RCC 7860 (cell line): ENCODE measurements around the gene CHID1.

Experiments used
- DNase-seq: peaks from one replicate; pipeline ENCODE4 v3.0.0-alpha.2; 2015; ENCODE audit warnings: low spot score
- FAIRE-seq: peaks from 2 replicates; lab custom pipeline; 2012; peaks lifted over from hg19 to GRCh38; lab: Jason Lieb, UNC

The CHID1 gene

DNA sequence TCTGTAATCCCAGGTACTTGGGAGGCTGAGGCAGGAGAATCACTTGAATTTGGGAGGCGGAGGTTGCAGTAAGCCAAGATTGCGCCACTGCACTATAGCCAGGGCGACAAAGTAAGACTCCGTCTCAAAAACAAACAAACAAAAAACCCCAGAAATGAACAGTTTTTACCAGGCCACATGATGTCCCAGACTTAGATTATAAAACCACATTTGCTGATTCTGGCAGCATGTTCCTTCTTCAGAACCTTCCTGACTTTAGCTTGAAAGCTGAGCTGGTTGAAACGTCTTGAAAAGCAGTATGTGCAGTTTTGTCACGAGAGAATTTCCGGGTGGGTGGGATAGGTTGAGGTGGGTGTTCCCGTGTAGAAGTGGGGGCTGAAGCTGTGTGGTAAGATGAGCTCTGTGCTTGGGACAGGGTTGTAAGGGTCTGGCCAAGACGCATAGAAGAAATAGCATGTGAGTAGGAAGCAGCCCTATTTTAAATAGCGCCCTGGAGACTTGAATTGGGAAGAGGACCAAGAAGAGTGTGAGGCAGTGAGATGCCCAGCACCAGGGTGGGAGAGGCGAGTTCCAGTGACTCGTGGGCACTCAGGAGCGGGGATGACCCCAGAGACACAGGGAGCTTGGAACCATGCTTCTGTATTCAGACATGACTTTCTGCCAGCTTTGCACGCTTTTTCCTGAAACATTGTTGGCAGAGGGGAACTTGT, 22.7 kb upstream of the CHID1 start:
- FAIRE-seq (no peak), DNase-seq (no peak)

DNA sequence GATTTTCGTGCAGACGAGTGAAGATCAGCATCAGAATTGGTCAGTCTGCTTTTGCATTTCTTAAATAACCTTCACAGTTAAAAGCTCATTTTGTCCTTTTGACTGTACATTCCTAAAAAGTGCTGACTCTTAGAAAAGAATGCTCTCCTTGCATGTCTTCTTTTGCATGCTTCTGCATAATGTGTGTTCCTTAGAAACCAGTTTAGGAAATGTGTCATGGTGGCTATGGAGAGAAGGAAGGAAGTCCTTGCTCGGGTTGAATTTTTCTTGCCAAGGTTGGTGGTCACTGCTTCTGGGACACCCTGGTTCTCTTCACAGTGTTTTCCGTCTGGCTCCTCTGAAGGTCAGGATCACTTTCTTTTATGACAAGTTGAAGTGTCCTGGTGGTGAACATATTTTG, 21.8 kb upstream of the CHID1 start:
- DNase-seq: no peak
- FAIRE-seq: no peak

DNA sequence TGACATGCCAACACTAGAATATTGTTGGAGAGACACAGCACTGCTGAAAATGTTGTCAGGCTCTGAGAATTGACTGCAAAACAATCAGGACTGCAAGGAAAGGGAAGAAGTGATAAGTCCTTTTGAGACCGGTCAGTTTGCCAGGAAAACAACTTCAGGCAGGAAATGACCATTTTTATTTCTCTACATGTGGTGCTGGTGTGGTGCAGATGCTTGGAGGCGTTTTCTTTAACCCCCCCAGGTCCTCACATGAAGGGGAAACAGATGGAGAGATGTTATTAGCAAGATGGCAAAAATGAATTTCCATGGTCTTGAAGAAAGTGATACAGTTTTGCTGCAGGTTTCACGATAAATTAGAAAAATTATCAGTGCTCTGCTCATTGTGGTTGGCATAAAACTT, 20.8 kb upstream of the CHID1 start:
- no peak for DNase-seq

DNA sequence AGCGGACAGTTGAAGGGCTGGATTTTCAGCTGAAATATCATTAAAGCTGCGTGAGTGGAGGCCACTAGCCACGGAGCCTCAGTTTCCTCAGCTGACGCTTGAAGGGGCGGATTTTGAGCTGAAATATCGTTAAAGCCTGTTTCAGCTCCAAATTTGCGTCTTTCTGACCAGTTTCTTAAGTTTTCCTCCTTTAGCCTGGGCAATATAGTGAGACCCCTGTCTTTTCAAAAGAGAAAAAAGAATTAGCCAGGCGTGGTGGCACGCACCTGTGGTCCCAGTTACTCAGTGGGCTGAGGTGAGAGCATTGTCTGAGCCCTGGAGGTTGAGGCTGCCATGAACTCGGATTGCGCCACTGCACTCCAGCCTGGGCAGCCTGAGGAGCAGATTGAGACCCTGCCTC, 18.8 kb upstream of the CHID1 start:
- DNase-seq: no peak
- no peak for FAIRE-seq

More for the DNA sequence above, 20.8 kb upstream of the CHID1 start:
- FAIRE-seq: no peak

DNA sequence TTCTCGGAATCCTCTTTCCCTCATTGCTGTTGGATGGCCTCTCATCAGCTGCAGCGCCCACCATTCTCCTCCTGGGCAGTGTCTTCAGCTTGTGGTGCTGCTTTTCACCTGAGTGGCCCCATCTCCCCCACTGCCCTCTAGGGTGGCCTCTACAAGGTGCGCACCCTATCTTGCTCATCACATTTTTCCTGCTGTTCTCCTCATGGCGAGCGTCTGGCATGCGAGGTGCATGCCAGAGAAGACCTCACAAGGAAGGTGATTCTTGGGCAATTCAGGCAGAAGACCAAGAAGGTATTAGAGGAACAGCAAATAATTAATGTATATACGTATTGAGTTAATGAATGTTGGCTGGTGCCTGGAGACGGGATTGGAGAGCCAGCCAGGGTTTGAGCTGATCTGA, 18.2 kb upstream of the CHID1 start:
- no peak for DNase-seq
- FAIRE-seq: no peak

DNA sequence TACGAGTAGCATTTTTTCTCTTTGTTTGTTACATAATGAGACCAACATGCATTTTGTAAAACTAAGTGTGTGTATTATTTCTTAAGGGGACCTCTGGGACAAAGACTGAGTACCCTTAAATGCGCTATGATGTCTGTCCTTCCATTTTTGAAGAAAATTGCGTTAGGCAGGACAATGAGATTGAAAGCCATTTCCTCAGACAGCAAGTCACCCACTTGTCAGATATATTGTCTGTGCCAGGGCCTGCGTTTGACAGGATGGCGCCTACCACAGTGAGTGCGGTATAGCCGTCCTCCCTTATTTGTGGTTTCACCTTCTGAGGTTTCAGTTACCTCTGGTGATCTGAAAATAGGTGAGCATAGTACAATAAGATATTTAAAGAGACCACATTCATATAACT, 17.3 kb upstream of the CHID1 start:
- DNase-seq (no peak), FAIRE-seq (no peak)

DNA sequence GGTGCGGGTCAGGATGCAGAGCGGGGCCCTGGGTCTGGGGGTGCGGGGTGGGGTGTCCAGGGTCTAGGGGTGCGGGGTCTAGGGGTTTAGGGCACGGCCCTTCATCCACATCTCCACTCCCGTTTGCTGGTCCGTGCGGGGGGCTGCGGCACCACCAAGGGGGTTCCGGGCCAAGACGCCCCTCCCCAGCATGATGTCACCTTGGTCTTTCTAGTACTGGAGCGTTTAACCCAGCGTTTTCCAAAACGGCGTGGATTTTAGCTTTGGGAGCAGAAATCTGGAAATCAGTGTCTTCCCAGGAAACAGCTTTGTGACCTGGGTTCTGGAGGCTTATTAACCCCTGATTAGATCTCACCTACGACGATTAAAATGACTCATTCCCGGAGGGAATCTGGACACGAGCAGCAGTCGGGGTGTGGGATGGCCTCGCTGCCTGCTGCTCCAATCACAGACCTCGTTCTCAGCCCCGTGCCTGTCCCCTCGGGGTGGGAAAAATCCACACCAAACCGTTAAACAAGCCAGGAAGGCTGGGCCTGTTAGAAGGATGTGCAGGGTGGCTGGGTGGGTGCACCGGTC, 15.8 kb upstream of the CHID1 start:
- DNase-seq (peak; percentile 24), FAIRE-seq (peak; percentile 55)

DNA sequence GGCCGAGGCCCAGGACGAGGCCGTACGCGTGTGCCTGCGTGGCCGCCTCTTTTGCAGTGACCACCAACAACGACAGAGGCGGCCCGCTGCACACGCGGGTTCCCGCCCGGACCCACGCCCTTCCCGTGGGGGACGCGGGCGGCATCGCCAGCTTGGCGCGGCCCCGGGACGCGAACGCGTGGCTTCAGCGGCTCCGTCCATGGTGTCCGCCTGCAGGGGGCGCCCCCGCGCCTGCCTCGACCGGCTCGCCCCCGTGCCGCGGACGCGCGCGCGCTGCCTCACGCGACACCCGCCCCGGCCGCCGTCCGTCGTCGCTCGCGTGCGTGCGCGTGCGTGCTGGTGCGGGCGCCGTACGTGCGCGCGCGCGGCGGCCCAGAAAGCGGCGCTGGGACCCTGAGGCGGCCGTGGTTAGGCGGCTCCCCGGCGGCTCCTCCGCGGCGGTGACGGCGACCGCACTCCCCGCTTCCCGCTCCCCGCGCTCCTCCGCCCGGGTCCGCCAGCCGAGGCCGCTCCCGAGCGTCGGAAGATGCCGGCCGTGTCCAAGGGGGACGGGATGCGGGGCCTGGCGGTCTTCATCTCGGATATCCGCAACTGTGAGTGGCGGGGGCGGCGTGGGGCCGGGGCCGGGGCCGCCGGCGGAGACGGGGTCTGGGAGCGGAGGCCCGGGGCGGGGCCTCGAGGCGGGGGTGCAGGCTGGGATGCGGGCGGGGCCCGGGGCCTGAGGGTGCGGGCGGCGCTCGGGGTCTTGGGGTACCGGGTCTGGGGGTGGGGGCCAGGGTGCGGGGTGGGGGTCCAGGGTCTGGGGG, 15.1 kb upstream of the CHID1 start, which contains the start of gene AP2A2:
AP2A2 (plus strand) TSS at position 375 of the 806 bp plus-strand sequence; CDS start at position 527, 152 bp downstream.
- DNase-seq (peak; percentile 58), FAIRE-seq (no peak)

DNA sequence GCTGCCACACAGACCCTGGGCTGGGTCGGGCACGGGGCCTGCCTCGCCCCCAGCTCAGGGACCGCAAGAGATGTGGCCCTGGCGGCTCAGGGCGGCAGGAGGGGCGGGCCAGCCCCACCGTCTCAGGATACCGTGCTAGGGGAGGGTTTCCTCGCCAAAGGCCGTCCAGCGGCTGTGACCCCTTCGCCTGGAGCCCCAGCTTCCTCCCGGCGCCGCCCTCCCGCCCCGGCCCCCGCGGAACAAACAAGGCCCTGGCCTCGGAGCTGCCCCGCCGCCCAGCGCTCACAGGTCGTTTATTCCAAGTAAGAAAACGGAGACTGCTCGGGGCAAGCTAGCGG, 14.5 kb upstream of the CHID1 start:
- no peak for FAIRE-seq

DNA sequence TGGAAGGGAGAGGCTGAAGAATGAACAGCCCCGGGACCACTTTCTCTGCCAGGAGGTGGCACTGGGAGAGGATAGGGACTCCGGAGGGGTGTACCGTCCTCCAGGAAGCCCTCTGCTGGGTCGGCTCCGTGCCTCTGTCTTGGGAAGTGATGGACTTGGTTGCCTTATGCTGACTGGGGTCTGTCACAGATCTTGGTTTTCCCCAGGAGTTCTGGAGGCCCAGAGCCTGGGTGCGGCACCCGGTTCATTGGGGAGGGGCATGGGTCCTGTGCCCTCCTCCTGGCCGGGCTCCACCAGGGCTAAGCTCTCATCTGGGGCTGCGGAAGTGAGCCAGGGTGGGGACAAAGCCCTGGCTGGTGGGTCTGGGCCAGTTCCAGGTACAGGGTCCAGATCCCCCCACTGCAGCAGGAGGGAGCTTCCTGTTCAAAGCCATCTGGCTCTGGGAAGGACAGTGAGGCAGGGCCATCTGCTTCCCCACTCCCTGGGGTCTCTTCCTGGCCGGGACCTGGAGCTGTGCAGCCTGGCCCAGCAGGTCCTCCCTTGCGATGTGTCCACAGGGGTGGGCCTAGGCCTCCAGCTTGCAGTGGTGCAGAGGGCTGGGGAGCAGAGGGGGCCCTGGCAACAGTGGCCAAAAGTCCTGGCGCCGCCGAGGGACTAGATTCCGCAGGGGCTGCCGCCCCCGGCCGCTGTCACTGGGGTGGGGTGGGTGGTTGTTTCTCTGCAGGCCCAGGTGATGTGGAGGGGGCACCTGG, 14.0 kb upstream of the CHID1 start:
- DNase-seq: no peak
- FAIRE-seq: no peak

More for the DNA sequence above, 14.5 kb upstream of the CHID1 start:
- DNase-seq: no peak

DNA sequence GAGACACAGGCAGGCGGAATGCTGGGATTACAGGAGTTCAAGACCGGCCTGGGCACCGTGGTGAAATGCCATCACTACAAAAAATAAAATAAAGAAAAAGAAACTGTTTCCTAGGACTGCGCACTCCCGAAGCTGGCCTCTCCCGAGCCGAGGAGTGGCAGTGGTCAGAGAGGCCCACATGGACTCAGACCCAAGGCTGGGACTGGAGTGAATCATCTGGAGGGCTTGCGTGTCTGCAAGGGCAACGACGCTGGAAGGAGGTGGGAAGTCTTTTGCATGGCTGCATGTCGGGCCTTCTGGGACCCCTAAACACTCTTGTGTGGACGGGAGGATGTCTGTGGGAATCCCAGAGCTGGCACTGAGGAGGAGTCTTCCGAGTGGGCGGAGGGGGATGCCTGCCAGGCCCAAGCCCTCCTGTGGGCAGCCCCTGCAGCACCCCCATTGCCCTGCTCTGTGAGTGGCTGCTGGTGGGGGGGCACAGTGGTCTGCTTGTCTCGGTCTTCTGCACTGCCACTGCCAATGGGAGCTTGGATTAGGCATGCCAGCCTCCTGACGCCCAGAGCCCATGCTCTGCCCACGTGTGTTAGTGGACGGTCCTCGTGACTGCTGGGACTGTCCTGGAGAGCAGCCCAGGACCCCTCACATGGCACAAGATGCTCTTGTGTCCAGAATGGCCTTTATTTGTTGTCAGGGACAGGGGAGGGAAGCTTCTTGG, 13.2 kb upstream of the CHID1 start:
- no peak for DNase-seq
- FAIRE-seq: no peak

DNA sequence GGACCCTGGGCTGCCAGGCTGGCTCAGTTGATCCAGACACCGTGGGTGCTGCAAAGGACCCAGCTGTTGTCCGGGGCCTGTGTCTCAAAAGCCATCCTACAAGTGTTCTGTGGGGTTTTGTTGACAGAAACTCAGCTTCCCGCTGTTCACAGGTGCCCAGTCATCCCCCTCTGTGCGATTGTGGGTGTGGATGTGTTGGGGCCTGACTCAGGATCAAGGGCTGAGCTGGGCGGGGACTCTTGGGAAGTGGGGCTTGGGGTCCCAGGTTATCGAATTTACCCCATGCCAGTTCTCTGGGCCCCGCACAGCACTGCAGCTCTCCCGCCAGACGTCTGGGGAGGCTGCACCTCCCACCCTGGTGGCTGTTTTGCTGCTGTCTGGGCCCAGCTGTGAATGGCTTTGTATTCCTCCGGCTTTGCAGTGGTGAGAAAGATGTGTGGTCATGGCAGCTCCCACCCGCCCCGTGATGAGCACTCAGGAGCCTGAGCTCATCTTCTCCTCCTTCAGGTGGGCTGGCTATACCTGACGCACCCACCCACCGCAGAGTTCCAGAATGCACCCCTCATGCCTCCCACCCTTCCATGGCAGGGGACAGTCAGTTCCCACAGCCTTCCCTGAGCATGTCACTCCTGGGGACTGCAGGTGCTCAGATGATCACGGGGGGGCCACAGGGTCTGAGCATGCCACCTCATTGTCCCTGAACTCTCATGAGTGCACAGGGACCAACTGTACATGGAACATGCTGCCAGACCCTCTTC, 11.5 kb upstream of the CHID1 start:
- no peak for FAIRE-seq
- no peak for DNase-seq

DNA sequence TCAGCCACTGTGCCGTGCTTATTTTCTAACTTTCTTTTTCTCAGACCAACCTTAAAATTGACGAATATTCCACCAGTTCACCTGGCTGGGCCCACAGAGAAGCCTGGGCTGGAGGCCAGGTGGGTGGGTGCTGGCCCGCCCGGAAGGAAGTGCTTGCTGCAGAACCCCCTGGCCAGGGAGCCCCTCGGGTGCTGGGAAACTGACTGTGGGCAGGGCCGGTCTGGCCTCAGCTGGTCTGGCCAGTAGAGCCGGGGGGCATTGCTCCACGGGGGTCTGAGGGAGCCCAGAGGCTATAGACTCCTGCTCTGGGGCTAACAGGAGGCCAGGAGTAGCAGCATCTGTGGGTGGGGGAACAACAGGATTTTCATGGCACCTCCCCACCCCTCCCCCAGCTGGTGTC, 6.8 kb upstream of the CHID1 start:
- FAIRE-seq: no peak

DNA sequence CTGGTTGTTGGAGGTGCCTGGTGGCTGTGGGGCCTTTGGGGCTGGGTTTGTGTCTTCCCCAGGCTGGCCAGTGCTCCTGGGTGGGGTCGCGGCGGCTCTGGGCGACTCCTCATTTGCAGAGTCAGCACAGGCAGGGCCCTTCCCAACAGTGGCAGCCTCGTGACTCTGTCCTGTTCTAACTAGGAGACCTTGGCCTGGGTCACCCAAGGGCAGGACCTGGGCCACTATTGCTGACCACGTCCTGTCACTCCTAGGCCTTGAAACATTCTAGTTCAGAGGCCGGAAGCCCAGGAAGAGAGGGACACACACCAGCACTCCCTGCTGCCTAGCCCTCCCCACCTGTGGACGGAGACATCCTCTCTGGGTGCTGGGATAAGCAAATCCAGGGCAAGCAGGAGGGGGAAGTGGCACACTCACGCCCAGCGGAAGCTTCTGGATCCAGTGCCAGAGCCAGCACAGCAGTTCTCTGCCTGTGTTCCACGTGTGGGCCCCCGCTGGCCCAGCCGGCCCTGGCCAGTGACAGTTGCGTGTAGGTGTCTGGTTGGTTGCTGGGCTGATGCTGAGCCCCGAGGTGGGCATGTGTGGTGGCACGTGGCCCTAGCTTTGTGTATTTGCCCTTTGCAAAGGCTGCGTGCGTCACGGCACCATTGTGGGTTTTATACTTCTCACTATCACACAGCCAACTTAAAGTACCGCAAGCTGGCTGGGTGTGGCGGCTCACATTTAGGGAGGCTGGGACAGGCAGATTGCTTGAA, 4.3 kb upstream of the CHID1 start:
- DNase-seq (no peak), FAIRE-seq (no peak)

More for the DNA sequence above, 6.8 kb upstream of the CHID1 start:
- no peak for DNase-seq

DNA sequence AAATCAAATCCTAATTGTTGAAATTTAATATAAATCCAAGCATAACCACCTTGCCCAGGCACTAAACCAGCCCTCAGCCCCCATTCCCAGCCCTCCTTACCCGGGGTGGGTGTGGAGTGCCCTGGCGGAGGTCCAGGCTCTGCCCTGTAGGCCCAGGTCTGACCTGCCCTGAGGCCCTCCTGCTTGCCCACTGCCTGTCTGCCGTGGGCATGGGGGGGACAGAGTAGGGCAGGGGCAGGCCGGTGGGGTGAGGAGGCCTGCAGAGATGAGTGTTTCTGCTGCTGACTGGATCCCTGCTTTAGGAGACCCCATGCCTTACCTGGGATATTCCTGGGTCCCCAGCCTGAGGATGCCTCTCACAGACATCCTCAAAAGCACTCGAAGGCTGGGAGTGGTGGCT, 3.6 kb upstream of the CHID1 start:
- no peak for FAIRE-seq
- no peak for DNase-seq

DNA sequence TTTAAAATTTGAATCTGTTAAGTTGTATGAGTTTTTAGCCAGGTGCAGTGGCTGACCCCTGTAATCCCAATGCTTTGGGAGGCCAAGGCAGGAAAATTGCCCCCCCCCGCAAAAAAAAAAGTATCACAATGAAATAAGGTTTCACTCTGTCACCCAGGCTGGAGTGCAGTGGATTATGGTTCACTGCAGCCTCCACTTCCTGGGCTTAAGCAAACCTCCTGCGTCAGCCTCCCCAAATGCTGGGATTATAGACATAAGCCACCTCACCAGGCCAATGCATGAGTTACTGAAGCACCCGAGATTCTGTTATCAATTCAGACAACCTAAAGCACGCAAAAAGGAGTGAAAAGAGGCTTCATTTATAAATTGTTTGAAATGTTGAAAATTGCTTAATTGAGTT, 2.4 kb upstream of the CHID1 start:
- no peak for FAIRE-seq
- DNase-seq: no peak

DNA sequence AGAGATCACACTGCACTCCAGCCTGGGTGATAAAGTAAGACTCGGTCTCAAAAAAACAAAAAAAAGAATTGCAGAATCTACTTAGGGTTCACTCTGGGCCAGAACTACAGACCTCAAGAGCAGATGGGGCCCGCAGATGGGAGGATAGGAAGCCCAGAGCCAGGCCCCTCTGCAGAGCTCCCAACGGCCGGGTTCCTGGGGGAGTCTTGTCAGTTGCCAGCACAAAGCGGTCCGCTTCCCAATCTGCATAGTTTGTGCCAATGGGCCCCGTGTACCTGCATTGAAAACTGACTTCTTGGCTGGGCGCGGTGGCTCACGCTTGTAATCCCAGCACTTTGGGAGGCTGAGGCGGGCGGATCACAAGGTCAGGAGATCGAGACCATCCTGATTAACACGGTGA, 1.7 kb upstream of the CHID1 start:
- DNase-seq: no peak

DNA sequence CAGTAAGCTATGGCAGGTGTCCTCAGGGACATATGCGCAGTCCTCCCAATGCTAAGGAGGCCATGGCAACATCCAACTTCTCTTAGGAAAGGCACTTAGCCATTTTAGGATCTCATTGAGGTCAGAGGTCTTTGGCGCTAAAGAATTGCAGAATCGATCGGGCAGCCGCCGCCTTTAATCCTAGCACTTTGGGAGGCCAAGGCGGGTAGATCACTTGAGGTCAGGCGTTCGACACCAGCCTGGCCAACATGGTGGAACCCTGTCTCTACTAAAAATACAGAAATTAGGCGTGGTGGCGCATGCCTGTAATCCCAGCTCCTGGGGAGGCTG, 1.2 kb upstream of the CHID1 start:
- DNase-seq (no peak), FAIRE-seq (no peak)

More for the DNA sequence above, 1.7 kb upstream of the CHID1 start:
- no peak for FAIRE-seq
